Measurements from ENCODE around the gene FBXO34.

FBXO34 gene, protein sequence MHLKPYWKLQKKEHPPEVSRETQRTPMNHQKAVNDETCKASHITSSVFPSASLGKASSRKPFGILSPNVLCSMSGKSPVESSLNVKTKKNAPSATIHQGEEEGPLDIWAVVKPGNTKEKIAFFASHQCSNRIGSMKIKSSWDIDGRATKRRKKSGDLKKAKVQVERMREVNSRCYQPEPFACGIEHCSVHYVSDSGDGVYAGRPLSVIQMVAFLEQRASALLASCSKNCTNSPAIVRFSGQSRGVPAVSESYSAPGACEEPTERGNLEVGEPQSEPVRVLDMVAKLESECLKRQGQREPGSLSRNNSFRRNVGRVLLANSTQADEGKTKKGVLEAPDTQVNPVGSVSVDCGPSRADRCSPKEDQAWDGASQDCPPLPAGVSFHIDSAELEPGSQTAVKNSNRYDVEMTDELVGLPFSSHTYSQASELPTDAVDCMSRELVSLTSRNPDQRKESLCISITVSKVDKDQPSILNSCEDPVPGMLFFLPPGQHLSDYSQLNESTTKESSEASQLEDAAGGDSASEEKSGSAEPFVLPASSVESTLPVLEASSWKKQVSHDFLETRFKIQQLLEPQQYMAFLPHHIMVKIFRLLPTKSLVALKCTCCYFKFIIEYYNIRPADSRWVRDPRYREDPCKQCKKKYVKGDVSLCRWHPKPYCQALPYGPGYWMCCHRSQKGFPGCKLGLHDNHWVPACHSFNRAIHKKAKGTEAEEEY

DNA sequence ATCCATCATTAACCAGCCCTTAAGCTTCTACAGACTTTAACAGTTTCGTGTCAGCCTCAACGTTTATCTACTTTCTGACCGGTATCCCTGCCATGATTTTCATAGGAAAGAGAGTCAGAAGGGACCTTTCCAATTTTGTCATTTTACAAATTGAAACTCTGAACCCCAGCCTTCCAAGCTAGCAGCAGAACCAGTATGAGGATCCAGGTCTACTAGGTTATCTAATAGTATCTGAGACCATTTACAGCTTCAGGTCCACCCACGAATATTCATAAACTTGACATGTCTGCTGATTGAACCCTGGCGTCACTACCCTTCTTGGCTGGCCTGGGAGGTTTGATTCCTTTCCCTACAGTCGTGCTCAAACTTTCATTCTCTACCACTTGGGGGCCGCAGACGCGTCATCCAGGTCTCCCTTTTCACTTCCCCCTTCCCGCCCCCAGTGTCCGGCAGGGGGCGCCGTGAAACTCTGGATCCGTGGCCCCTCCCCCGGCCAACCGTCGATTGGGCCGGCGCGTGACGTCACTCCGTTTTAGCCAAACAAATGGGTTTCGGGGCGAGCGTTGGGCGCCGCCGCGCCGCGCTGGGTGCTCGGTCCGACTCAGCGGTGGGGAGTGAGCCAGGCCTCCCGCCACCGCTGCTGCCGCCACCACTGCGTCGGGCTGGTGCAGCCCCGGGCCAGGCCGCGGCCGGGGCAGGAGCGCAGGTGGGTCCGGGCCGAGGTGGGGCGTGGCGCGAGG is at the start of gene FBXO34:
Gene FBXO34 (plus strand): TSS at position 590 of the 740 bp plus-strand sequence. CDS start 78,970 bp downstream, outside the sequence.
- H3K36me3 Mint-ChIP-seq (ENCODE audit: low read depth) = peaks cover 3% of the 10 kb centered on the region
- DNase-seq (ENCODE audit: low spot score) = peak; percentile 98
- no peaks in the 10 kb centered on the region for H3K9me3 Mint-ChIP-seq
- H3K4me3 Mint-ChIP-seq = peak within 1 kb of the TSS; percentile 90
- peak within 1 kb of the TSS; percentile 97 for H3K27ac Mint-ChIP-seq
- peaks cover 36% of the 10 kb centered on the region for H3K4me1 Mint-ChIP-seq (ENCODE audit: low read depth)
- no peaks in the 10 kb centered on the region for H3K27me3 Mint-ChIP-seq (ENCODE audit: low read depth)

- H3K36me3 Mint-ChIP-seq (ENCODE audit: low read depth) = no peaks in the 10 kb centered on the region
- DNase-seq (ENCODE audit: low spot score) = no peak
- peaks cover 2% of the 10 kb centered on the region for H3K4me1 Mint-ChIP-seq (ENCODE audit: low read depth)
- H3K27me3 Mint-ChIP-seq (ENCODE audit: low read depth) = peaks cover 2% of the 10 kb centered on the region
- no peak overlapping the region for H3K4me3 Mint-ChIP-seq
- no peak overlapping the region for H3K27ac Mint-ChIP-seq
- H3K9me3 Mint-ChIP-seq = peaks cover 7% of the 10 kb centered on the region
Observed at GRCh38 chr14:55221968-55222367, 49.3 kb upstream of the FBXO34 start.

GRCh38 chr14:55223364-55223763 is 47.9 kb upstream of the FBXO34 start:
- no peaks in the 10 kb centered on the region for H3K36me3 Mint-ChIP-seq (ENCODE audit: low read depth)
- H3K4me3 Mint-ChIP-seq = no peak overlapping the region
- H3K4me1 Mint-ChIP-seq (ENCODE audit: low read depth) = peaks cover 2% of the 10 kb centered on the region
- H3K27me3 Mint-ChIP-seq (ENCODE audit: low read depth) = peaks cover 6% of the 10 kb centered on the region
- no peak for DNase-seq (ENCODE audit: low spot score)
- H3K9me3 Mint-ChIP-seq = peaks cover 11% of the 10 kb centered on the region
- H3K27ac Mint-ChIP-seq = no peak overlapping the region

DNA sequence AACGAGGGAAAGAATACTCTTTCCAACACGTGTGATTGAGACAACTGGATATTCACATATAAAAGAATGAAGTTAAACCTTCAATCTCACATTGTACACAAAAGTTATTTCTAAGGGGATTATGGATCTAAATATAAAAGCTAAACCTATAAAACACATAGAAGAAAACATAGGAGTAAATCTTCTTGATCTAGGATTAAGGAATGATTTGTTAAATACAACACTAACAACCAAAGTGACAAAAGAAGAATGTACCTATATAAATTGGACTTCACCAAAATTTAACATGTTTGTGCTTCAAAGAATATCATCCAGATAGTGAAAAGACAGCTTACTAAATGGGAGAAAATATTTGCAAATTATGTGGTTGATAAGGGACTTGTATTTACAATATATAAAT is 43.0 kb upstream of the FBXO34 start:
- H3K4me3 Mint-ChIP-seq = no peak overlapping the region
- H3K4me1 Mint-ChIP-seq (ENCODE audit: low read depth) = no peaks in the 10 kb centered on the region
- no peaks in the 10 kb centered on the region for H3K36me3 Mint-ChIP-seq (ENCODE audit: low read depth)
- H3K27ac Mint-ChIP-seq = no peak overlapping the region
- peaks cover 11% of the 10 kb centered on the region for H3K9me3 Mint-ChIP-seq
- peaks cover 17% of the 10 kb centered on the region for H3K27me3 Mint-ChIP-seq (ENCODE audit: low read depth)
- DNase-seq (ENCODE audit: low spot score) = no peak

GRCh38 chr14:55233591-55233990 is 37.6 kb upstream of the FBXO34 start:
- Mint-ChIP-seq H3K9me3 (no peaks in the 10 kb centered on the region), H3K36me3 (ENCODE audit: low read depth) (no peaks in the 10 kb centered on the region), H3K27ac (no peak overlapping the region), H3K4me1 (ENCODE audit: low read depth) (no peaks in the 10 kb centered on the region), H3K4me3 (no peak overlapping the region), H3K27me3 (ENCODE audit: low read depth) (peaks cover 36% of the 10 kb centered on the region)
- DNase-seq (ENCODE audit: low spot score) = no peak

DNA sequence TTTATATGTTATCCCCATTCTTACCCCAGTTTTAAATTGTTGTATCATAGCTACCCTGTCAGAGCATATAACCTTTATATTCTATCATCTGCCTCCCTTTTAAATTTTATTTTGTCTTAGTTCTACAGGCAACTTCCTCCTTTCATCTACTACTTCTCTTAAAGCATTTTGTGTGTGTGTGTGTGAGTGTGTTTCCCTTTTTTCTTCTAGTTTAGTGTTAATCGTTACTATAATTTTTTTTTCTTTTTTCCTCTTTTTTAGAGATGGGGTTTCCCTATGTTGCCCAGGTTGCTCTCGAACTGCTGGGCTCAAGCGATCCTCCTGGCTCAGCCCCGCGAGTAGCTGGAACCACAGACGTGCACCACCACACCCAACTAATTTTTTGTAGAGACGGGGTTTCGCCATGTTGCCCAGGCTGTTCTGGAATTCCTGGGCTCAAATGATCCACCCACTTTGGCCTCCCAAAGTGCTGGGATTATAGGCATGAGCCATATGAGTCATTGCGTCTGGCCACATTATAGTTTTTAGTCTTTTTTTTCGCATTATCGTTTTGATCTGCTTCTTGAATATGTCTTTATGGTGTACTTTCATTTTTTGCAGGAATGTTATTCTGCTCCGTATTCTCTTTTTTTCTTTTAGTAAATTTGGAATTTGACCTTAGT is 33.1 kb upstream of the FBXO34 start:
- H3K36me3 Mint-ChIP-seq (ENCODE audit: low read depth) = no peaks in the 10 kb centered on the region
- no peak overlapping the region for H3K27ac Mint-ChIP-seq
- peaks cover 3% of the 10 kb centered on the region for H3K4me1 Mint-ChIP-seq (ENCODE audit: low read depth)
- no peaks in the 10 kb centered on the region for H3K9me3 Mint-ChIP-seq
- DNase-seq (ENCODE audit: low spot score) = no peak
- peaks cover 46% of the 10 kb centered on the region for H3K27me3 Mint-ChIP-seq (ENCODE audit: low read depth)
- no peak overlapping the region for H3K4me3 Mint-ChIP-seq

- H3K27me3 Mint-ChIP-seq (ENCODE audit: low read depth) = peaks cover 49% of the 10 kb centered on the region
- no peak overlapping the region for H3K27ac Mint-ChIP-seq
- no peaks in the 10 kb centered on the region for H3K36me3 Mint-ChIP-seq (ENCODE audit: low read depth)
- H3K9me3 Mint-ChIP-seq = no peaks in the 10 kb centered on the region
- H3K4me3 Mint-ChIP-seq = no peak overlapping the region
- H3K4me1 Mint-ChIP-seq (ENCODE audit: low read depth) = peaks cover 3% of the 10 kb centered on the region
- no peak for DNase-seq (ENCODE audit: low spot score)
Observed at GRCh38 chr14:55239320-55239719, 31.9 kb upstream of the FBXO34 start.

GRCh38 chr14:55240526-55241178 is 30.6 kb upstream of the FBXO34 start:
- Mint-ChIP-seq H3K27ac (no peak overlapping the region), H3K4me3 (no peak overlapping the region), H3K9me3 (no peaks in the 10 kb centered on the region), H3K27me3 (ENCODE audit: low read depth) (peaks cover 42% of the 10 kb centered on the region), H3K4me1 (ENCODE audit: low read depth) (peaks cover 5% of the 10 kb centered on the region), H3K36me3 (ENCODE audit: low read depth) (no peaks in the 10 kb centered on the region)
- no peak for DNase-seq (ENCODE audit: low spot score)

DNA sequence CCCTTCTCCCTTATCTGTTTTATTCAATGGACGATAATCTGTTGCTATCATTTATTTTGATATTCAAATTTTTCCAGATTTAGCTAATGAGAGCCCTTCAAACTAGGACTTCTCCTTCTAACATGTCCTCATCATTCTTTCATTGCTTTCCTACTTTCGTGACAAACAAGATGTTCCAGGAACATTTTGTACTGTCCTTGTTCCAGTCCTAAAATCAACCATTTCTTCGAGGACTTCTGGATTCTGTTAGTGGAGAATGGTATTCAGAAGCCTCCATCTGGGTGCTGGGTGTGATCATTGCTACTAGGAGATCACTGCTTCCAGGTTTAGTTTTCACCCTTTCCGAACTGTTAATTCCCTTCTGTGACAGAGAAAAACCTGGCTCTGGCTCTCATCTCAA is 29.5 kb upstream of the FBXO34 start:
- Mint-ChIP-seq H3K4me1 (ENCODE audit: low read depth) (peaks cover 5% of the 10 kb centered on the region), H3K27ac (no peak overlapping the region), H3K9me3 (no peaks in the 10 kb centered on the region), H3K27me3 (ENCODE audit: low read depth) (peaks cover 37% of the 10 kb centered on the region), H3K4me3 (no peak overlapping the region), H3K36me3 (ENCODE audit: low read depth) (no peaks in the 10 kb centered on the region)
- DNase-seq (ENCODE audit: low spot score) = no peak

- Mint-ChIP-seq H3K4me3 (no peak overlapping the region), H3K9me3 (no peaks in the 10 kb centered on the region), H3K4me1 (ENCODE audit: low read depth) (peaks cover 5% of the 10 kb centered on the region), H3K27ac (no peak overlapping the region), H3K27me3 (ENCODE audit: low read depth) (peaks cover 38% of the 10 kb centered on the region), H3K36me3 (ENCODE audit: low read depth) (no peaks in the 10 kb centered on the region)
- no peak for DNase-seq (ENCODE audit: low spot score)
Observed at GRCh38 chr14:55243386-55243785, 27.8 kb upstream of the FBXO34 start.

DNA sequence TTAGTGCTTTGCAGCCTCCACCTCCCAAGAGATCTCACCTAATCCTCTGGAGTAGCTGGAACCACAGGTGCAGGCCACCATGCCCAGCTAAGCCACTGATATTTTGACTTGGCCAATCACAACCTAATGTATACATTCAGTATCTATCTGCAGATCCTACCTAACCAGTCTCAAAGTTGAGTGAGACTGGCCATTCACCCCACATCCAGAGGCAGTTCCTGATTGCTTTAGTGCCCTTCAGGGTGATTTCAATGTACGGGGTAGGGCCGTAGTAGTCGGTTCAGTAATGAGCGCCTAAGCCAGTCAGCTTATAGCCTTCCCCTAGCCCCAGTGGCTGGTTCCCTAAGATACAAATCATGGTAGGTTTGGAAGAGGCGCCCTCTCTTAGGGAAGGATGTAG is 27.4 kb upstream of the FBXO34 start:
- H3K4me1 Mint-ChIP-seq (ENCODE audit: low read depth) = peaks cover 5% of the 10 kb centered on the region
- peaks cover 41% of the 10 kb centered on the region for H3K27me3 Mint-ChIP-seq (ENCODE audit: low read depth)
- H3K9me3 Mint-ChIP-seq = no peaks in the 10 kb centered on the region
- no peak overlapping the region for H3K4me3 Mint-ChIP-seq
- H3K27ac Mint-ChIP-seq = no peak overlapping the region
- DNase-seq (ENCODE audit: low spot score) = no peak
- no peaks in the 10 kb centered on the region for H3K36me3 Mint-ChIP-seq (ENCODE audit: low read depth)

- Mint-ChIP-seq H3K27me3 (ENCODE audit: low read depth) (peaks cover 34% of the 10 kb centered on the region), H3K4me1 (ENCODE audit: low read depth) (peaks cover 2% of the 10 kb centered on the region), H3K27ac (no peak overlapping the region), H3K9me3 (no peaks in the 10 kb centered on the region), H3K36me3 (ENCODE audit: low read depth) (no peaks in the 10 kb centered on the region), H3K4me3 (no peak overlapping the region)
- no peak for DNase-seq (ENCODE audit: low spot score)
Observed at GRCh38 chr14:55245657-55246268, 25.5 kb upstream of the FBXO34 start.

DNA sequence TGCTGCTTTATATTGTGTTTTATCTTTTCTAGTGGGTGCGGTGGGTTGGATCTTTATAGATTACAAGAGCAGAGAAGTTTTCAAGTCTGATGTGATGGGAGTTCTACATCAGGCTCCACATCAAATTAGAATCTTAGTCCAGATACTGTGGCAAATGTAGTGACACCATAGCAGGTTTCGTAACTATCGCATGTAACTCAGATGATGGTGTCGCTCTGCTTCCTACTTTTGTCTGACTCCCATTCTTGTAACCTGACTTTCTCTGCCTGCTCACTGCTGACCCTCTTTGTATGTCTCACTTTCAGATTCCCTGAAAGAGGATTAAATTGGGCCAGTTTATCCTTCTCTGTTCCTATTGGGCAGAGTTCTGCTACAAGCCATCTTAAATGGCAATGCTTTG is 22.8 kb upstream of the FBXO34 start:
- H3K9me3 Mint-ChIP-seq = no peaks in the 10 kb centered on the region
- H3K4me1 Mint-ChIP-seq (ENCODE audit: low read depth) = peaks cover 2% of the 10 kb centered on the region
- H3K36me3 Mint-ChIP-seq (ENCODE audit: low read depth) = no peaks in the 10 kb centered on the region
- peaks cover 22% of the 10 kb centered on the region for H3K27me3 Mint-ChIP-seq (ENCODE audit: low read depth)
- no peak for DNase-seq (ENCODE audit: low spot score)
- H3K4me3 Mint-ChIP-seq = no peak overlapping the region
- H3K27ac Mint-ChIP-seq = no peak overlapping the region

Data from T-helper 2 cell treated with Interferon-gamma antibody and Interleukin-4, amounts not matched to agents 5 μg/mL and 100 μg/mL, for 36 hours (primary cell).